Measurements from ENCODE around the gene KCTD4.

KCTD4 gene

GRCh38 chr13:45184693-45185092 lies 16.2 kb downstream of the KCTD4 start:
- H3K9me3 ChIP-seq (ENCODE audit: control insufficient read depth in 5 of 5, low read length in 5 of 5), result no peaks in the 10 kb centered on the region
- H3K9ac ChIP-seq (ENCODE audit: low read length in 5 of 5), result no peak overlapping the region
- no peak overlapping the region for H3K27ac ChIP-seq (ENCODE audit: low read depth, low read length)
- H3K4me1 ChIP-seq (ENCODE audit: control insufficient read depth in 5 of 5, insufficient read depth in 5 of 5, low read length in 5 of 5), result no peaks in the 10 kb centered on the region
- no peak overlapping the region for H3K4me3 ChIP-seq (ENCODE audit: low read depth in 1 of 5, low read length in 5 of 5)
- no peaks in the 10 kb centered on the region for H3K27me3 ChIP-seq (ENCODE audit: control insufficient read depth in 5 of 5, insufficient read depth in 4 of 5, low read length in 5 of 5)
- peaks cover 2 to 11% (median 4%) of the 10 kb centered on the region in 5 donors for H3K36me3 ChIP-seq (ENCODE audit: control insufficient read depth in 5 of 5, insufficient read depth in 5 of 5, low read length in 5 of 5)

- no peaks in the 10 kb centered on the region for H3K4me1 ChIP-seq (ENCODE audit: control insufficient read depth in 5 of 5, insufficient read depth in 5 of 5, low read length in 5 of 5)
- no peaks in the 10 kb centered on the region for H3K9me3 ChIP-seq (ENCODE audit: control insufficient read depth in 5 of 5, low read length in 5 of 5)
- no peak overlapping the region for H3K27ac ChIP-seq (ENCODE audit: low read depth, low read length)
- H3K4me3 ChIP-seq (ENCODE audit: low read depth in 1 of 5, low read length in 5 of 5), result no peak overlapping the region
- no peaks in the 10 kb centered on the region for H3K27me3 ChIP-seq (ENCODE audit: control insufficient read depth in 5 of 5, insufficient read depth in 4 of 5, low read length in 5 of 5)
- H3K9ac ChIP-seq (ENCODE audit: low read length in 5 of 5), result no peak overlapping the region
- H3K36me3 ChIP-seq (ENCODE audit: control insufficient read depth in 5 of 5, insufficient read depth in 5 of 5, low read length in 5 of 5), result peaks cover 2 to 11% (median 4%) of the 10 kb centered on the region in 5 donors
These were observed 19.9 kb downstream of the KCTD4 start for GRCh38 chr13:45180713-45181601.

GRCh38 chr13:45180303-45180702 lies 20.5 kb downstream of the KCTD4 start:
- Histone ChIP-seq H3K27ac (ENCODE audit: low read depth, low read length) (no peak overlapping the region), H3K9ac (ENCODE audit: low read length in 5 of 5) (no peak overlapping the region), H3K4me1 (ENCODE audit: control insufficient read depth in 5 of 5, insufficient read depth in 5 of 5, low read length in 5 of 5) (no peaks in the 10 kb centered on the region), H3K36me3 (ENCODE audit: control insufficient read depth in 5 of 5, insufficient read depth in 5 of 5, low read length in 5 of 5) (peaks cover 2 to 11% (median 6%) of the 10 kb centered on the region in 5 donors), H3K9me3 (ENCODE audit: control insufficient read depth in 5 of 5, low read length in 5 of 5) (no peaks in the 10 kb centered on the region), H3K27me3 (ENCODE audit: control insufficient read depth in 5 of 5, insufficient read depth in 4 of 5, low read length in 5 of 5) (no peaks in the 10 kb centered on the region), H3K4me3 (ENCODE audit: low read depth in 1 of 5, low read length in 5 of 5) (no peak overlapping the region)

- H3K4me3 ChIP-seq (ENCODE audit: low read depth in 1 of 5, low read length in 5 of 5), result no peak overlapping the region
- no peaks in the 10 kb centered on the region for H3K27me3 ChIP-seq (ENCODE audit: control insufficient read depth in 5 of 5, insufficient read depth in 4 of 5, low read length in 5 of 5)
- H3K36me3 ChIP-seq (ENCODE audit: control insufficient read depth in 5 of 5, insufficient read depth in 5 of 5, low read length in 5 of 5), result peaks cover 0 to 10% (median 4%) of the 10 kb centered on the region in 5 donors
- no peak overlapping the region for H3K27ac ChIP-seq (ENCODE audit: low read depth, low read length)
- no peaks in the 10 kb centered on the region for H3K9me3 ChIP-seq (ENCODE audit: control insufficient read depth in 5 of 5, low read length in 5 of 5)
- H3K9ac ChIP-seq (ENCODE audit: low read length in 5 of 5), result no peak overlapping the region
- H3K4me1 ChIP-seq (ENCODE audit: control insufficient read depth in 5 of 5, insufficient read depth in 5 of 5, low read length in 5 of 5), result no peaks in the 10 kb centered on the region
These were observed 21.4 kb downstream of the KCTD4 start for GRCh38 chr13:45179428-45179827.

- no peaks in the 10 kb centered on the region for H3K9me3 ChIP-seq (ENCODE audit: control insufficient read depth in 5 of 5, low read length in 5 of 5)
- H3K4me3 ChIP-seq (ENCODE audit: low read depth in 1 of 5, low read length in 5 of 5), result no peak overlapping the region
- no peak overlapping the region for H3K9ac ChIP-seq (ENCODE audit: low read length in 5 of 5)
- peaks cover 0 to 9% (median 4%) of the 10 kb centered on the region in 5 donors for H3K36me3 ChIP-seq (ENCODE audit: control insufficient read depth in 5 of 5, insufficient read depth in 5 of 5, low read length in 5 of 5)
- no peaks in the 10 kb centered on the region for H3K27me3 ChIP-seq (ENCODE audit: control insufficient read depth in 5 of 5, insufficient read depth in 4 of 5, low read length in 5 of 5)
- H3K27ac ChIP-seq (ENCODE audit: low read depth, low read length), result no peak overlapping the region
- H3K4me1 ChIP-seq (ENCODE audit: control insufficient read depth in 5 of 5, insufficient read depth in 5 of 5, low read length in 5 of 5), result no peaks in the 10 kb centered on the region
These were observed 22.3 kb downstream of the KCTD4 start for GRCh38 chr13:45178349-45179162.

GRCh38 chr13:45174478-45174877 lies 26.4 kb downstream of the KCTD4 start:
- Histone ChIP-seq H3K9ac (ENCODE audit: low read length in 5 of 5) (no peak overlapping the region), H3K27ac (ENCODE audit: low read depth, low read length) (no peak overlapping the region), H3K36me3 (ENCODE audit: control insufficient read depth in 5 of 5, insufficient read depth in 5 of 5, low read length in 5 of 5) (peaks cover 0 to 4% (median 3%) of the 10 kb centered on the region in 5 donors), H3K4me1 (ENCODE audit: control insufficient read depth in 5 of 5, insufficient read depth in 5 of 5, low read length in 5 of 5) (no peaks in the 10 kb centered on the region), H3K27me3 (ENCODE audit: control insufficient read depth in 5 of 5, insufficient read depth in 4 of 5, low read length in 5 of 5) (no peaks in the 10 kb centered on the region), H3K4me3 (ENCODE audit: low read depth in 1 of 5, low read length in 5 of 5) (no peak overlapping the region), H3K9me3 (ENCODE audit: control insufficient read depth in 5 of 5, low read length in 5 of 5) (no peaks in the 10 kb centered on the region)

- Histone ChIP-seq H3K27ac (ENCODE audit: low read depth, low read length) (no peak overlapping the region), H3K4me1 (ENCODE audit: control insufficient read depth in 5 of 5, insufficient read depth in 5 of 5, low read length in 5 of 5) (no peaks in the 10 kb centered on the region), H3K27me3 (ENCODE audit: control insufficient read depth in 5 of 5, insufficient read depth in 4 of 5, low read length in 5 of 5) (no peaks in the 10 kb centered on the region), H3K9me3 (ENCODE audit: control insufficient read depth in 5 of 5, low read length in 5 of 5) (no peaks in the 10 kb centered on the region), H3K9ac (ENCODE audit: low read length in 5 of 5) (no peak overlapping the region), H3K4me3 (ENCODE audit: low read depth in 1 of 5, low read length in 5 of 5) (no peak overlapping the region), H3K36me3 (ENCODE audit: control insufficient read depth in 5 of 5, insufficient read depth in 5 of 5, low read length in 5 of 5) (peaks cover 0 to 5% (median 3%) of the 10 kb centered on the region in 5 donors)
These were observed 32.3 kb downstream of the KCTD4 start for GRCh38 chr13:45168555-45168930.

GRCh38 chr13:45167611-45168554 lies 33.0 kb downstream of the KCTD4 start:
- no peaks in the 10 kb centered on the region for H3K9me3 ChIP-seq (ENCODE audit: control insufficient read depth in 5 of 5, low read length in 5 of 5)
- H3K27me3 ChIP-seq (ENCODE audit: control insufficient read depth in 5 of 5, insufficient read depth in 4 of 5, low read length in 5 of 5), result no peaks in the 10 kb centered on the region
- H3K36me3 ChIP-seq (ENCODE audit: control insufficient read depth in 5 of 5, insufficient read depth in 5 of 5, low read length in 5 of 5), result peaks cover 0 to 5% (median 3%) of the 10 kb centered on the region in 5 donors
- H3K9ac ChIP-seq (ENCODE audit: low read length in 5 of 5), result no peak overlapping the region
- H3K4me3 ChIP-seq (ENCODE audit: low read depth in 1 of 5, low read length in 5 of 5), result no peak overlapping the region
- no peak overlapping the region for H3K27ac ChIP-seq (ENCODE audit: low read depth, low read length)
- H3K4me1 ChIP-seq (ENCODE audit: control insufficient read depth in 5 of 5, insufficient read depth in 5 of 5, low read length in 5 of 5), result no peaks in the 10 kb centered on the region

GRCh38 chr13:45166858-45167257 lies 34.0 kb downstream of the KCTD4 start:
- Histone ChIP-seq H3K9ac (ENCODE audit: low read length in 5 of 5) (no peak overlapping the region), H3K36me3 (ENCODE audit: control insufficient read depth in 5 of 5, insufficient read depth in 5 of 5, low read length in 5 of 5) (peaks cover 0 to 5% (median 3%) of the 10 kb centered on the region in 5 donors), H3K27me3 (ENCODE audit: control insufficient read depth in 5 of 5, insufficient read depth in 4 of 5, low read length in 5 of 5) (no peaks in the 10 kb centered on the region), H3K4me3 (ENCODE audit: low read depth in 1 of 5, low read length in 5 of 5) (no peak overlapping the region), H3K4me1 (ENCODE audit: control insufficient read depth in 5 of 5, insufficient read depth in 5 of 5, low read length in 5 of 5) (peaks cover 0 to 2% (median 0%) of the 10 kb centered on the region in 5 donors), H3K9me3 (ENCODE audit: control insufficient read depth in 5 of 5, low read length in 5 of 5) (no peaks in the 10 kb centered on the region), H3K27ac (ENCODE audit: low read depth, low read length) (no peak overlapping the region)
